SK-N-DZ (cell line): ENCODE results near the gene AKAP8.

ENCODE experiments used
- DNase-seq: peaks from one replicate; pipeline ENCODE4 v3.0.0-alpha.2; 2015; ENCODE audit warnings: low spot score

The AKAP8 gene

DNA sequence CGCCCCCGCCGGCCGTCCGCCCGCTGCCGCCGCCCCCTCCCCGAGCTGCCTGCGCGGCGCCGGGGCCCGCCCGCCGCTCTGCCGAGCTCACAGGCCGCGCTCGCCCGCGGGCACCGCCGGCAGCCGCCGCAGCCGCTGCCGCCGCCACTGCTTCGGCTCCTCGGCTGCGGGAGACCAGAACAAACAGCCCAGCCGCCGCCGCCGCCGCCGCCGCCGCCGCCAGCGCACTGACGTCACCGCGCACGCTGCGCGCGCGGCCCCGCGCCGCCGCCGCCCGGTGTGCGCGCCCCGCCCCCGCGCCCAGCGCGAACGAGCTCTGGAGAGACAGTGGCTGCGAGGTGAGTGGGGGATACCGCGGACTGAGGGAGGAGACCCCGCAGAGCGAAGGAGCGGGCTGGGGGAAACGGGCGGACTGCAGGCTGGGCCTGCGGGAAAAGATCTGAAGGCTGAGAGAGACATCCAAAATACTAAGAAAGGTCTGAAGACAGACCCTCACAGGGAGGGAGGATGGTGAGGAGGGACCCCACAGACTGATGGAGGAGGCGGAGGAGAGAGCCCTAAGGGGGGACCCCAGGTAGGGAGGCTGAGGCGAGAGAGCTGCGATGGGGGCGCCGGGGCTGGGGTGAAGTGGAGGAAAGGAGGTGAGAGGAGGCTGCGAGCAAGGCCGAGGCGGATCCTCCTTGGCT lies 47.1 kb downstream of the AKAP8 start, which contains the start of gene BRD4:
TSS of gene BRD4 (minus strand) at position 229 of the 686 bp plus-strand sequence. CDS start 59,440 bp downstream, outside the sequence.
- peak; percentile 57 for DNase-seq

DNA sequence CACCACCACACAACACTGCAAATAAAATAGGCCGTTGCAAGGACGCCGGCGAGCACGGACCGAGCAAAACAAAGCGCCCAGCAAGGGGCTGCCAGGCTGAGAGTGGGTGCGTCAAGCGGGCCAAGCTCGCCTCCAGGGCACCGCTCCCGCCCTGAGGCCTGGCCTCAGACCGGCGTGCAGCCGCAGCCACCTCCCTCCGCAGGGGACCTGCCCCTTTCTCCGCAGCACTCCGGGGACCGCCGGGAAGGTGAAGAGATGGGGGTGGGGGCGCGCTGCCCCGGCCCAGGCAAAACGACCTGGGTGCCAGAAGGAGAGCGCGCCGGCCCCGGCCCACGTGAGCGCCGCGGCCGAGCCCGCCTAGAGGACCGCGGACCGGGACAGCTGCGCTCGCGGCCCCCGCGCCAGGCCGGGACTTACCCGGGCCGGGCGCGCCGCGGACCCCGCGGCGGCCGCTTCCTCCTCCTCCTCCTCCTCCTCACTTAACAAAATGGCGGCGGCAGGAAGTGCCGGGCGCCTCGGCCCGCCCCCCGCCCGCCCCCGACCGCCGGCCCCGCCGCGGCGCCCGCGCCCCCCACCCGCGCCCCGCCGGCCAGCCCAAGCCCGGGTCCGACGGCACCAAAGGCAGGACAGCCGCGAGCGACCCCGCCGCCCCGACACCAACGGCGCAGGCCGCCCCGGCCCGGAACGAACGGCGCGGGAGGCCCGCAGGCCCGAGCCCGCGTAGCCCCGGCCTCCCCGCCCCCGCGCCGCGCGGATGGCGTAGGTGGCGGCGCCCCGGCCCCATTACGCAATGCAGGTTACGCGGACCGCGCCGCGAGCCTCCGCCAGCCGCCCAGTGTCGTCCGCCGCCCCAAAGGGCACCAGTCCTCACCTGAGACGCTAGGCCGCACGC lies 47.9 kb downstream of the AKAP8 start:
- DNase-seq, result peak; percentile 19

GRCh38 chr19:15330801-15331418 lies 48.7 kb downstream of the AKAP8 start:
- DNase-seq, result no peak

DNA sequence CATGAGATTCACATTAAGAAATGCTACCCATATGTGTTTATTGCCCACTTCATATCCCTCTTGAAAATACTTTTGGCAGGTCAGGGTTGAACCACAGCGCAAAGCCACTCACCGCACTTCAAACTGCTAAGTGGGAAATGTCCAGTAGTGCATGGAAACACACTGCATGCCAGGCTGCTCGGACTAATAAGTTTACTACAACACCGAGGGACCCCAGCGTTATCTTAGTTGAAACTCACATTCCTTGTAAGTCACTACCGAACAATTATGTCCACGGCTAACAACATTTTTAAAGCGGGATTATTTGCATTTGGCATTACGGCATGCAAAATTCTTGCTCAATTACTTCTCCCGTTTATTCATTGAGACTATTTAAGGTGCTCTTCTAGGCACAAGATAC lies 51.3 kb downstream of the AKAP8 start:
- no peak for DNase-seq

- peak; percentile 18 for DNase-seq
Observed at GRCh38 chr19:15324791-15325519, 54.6 kb downstream of the AKAP8 start.

DNA sequence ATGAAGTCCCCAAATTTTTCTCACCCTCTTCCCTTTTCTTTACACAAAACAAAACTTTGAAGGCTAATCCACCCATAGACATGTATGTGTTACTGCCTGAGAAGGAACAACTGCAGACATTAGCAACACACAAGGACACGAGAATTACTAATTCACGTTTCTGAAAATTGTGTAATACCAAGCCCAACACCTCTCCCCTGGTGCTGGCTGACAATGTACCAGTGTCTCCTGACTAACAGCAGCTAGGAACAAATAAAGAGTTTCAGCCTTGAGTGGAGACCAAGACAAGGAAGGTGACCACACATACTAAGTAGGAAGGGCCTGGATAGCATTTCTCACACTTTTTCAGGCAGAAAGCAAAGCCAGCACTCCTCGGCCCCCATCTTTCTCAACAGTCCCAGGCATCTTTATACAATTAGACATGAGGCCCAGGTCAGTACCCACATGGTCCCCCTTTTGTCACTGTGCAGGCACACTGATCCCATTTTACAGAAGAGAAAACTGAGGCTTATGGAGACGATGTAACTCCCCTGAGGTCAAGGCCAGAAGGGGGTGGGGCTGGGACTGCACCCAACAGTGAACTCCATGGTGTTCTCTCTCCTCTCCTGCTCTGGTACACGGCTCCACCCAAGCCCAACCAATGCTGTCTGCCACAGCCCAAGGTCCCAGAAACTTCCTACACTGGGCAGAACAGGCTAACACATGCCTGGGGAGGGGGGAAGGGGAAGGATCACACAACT lies 55.9 kb downstream of the AKAP8 start:
- no peak for DNase-seq

- DNase-seq, result no peak
Observed at GRCh38 chr19:15321739-15322138, 57.8 kb downstream of the AKAP8 start.

DNA sequence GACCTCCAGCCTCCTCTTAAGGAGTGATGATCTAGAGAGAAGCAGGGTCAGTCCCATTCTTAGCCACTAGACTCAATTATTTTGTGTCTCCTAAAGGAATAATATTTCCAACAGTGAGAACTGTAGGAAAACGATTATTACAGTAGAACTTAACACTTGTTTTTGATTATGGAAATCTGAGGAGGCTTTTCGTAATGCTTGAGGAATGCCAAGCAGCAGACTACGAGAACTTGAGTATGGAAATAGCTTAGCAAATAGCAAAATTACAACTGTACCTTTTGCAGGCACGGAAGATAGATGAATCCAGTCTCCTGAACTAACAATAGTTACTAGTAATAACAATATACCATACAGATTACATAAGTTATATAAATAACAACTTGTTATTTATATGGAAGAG lies 59.5 kb downstream of the AKAP8 start:
- DNase-seq, result no peak

- no peak for DNase-seq
Observed at GRCh38 chr19:15318241-15318691, 61.3 kb downstream of the AKAP8 start.

DNA sequence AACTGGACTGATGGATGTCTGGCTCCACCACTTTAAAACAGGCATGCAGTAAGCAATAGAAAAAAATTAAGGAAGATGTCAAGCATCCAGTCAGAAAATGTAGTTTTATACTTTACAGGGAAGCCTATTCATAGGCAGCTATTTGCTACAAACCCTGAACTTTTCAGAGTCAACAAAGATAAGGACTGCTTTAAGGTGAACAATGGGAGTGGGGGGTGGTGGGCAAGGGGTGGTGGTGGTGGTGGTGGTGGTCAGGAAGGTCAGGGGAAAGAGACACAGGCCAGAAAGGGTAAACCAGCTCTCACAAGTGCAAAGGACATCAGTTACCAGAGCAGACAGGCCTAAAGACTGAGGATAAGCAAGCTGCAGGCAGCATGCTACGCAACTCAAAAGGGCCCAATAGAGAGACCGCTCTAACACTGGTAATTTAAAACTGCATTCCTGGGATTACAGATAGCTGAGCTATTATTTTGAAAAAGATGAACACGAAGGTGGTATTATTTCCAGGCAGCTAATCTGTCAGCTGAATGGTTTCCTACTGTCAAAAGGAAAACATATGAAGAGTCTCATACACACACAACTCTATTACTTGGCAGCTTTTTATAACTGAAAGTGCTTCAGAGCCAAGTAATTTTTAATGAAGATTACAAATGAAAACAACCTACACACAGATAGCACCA lies 62.1 kb downstream of the AKAP8 start:
- DNase-seq, result no peak

DNA sequence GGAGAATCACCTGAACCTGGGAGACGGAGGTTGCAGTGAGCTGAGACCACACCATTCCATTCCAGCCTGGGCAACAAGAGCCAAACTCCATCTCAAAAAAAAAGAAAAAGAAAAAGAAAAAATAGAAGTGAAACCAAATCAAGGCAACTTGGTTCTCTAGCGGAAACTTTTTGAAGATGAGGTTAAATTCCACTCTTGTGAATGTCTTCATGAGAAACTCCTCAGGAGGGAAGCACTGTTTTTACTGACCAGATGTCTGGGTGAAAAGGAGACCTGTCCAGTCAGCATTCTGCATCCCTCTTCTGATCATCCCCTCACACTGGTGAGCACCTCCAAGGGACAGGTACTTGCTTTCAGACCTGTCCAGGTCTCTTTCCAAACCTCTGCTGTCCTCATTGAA lies 63.1 kb downstream of the AKAP8 start:
- DNase-seq, result no peak

- DNase-seq, result no peak
Observed at GRCh38 chr19:15315101-15315500, 64.5 kb downstream of the AKAP8 start.

GRCh38 chr19:15313649-15314279 lies 65.8 kb downstream of the AKAP8 start:
- DNase-seq, result no peak

GRCh38 chr19:15307169-15307568 lies 72.4 kb downstream of the AKAP8 start:
- DNase-seq, result no peak

DNA sequence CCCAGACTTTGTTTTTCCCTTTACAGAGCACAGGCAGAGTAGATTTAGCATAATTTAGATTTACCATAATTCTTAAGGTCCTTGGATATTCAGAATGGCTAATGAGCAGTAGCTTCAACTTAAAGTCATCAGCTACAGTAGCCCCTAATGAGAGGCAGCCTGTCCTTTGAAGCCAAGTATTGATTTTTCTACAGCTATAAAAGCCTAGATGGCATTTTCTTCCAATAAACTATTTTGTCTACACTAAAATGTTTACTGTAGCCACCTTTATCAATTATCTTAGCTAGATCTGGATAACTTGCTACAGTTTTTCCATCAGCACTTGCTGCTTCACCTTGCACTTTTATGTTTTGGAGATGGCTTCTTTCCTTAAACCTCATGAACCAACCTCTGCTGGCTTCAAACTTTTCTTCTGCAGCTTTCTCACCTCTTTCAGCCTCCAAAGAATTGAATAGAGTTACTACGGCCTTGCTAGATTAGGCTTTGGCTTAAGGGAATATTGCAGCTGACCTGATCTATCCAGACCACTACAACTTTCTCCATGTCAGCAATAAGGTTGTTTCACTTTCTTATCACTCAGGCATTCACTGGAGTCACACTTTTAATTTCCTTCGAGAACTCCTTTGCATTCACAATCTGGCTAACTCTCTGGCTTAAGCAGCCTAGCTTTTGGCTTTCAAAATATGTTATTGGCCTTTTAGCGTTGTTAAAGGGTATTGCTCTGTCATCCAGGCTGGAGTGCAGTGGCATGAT lies 73.8 kb downstream of the AKAP8 start:
- no peak for DNase-seq

DNA sequence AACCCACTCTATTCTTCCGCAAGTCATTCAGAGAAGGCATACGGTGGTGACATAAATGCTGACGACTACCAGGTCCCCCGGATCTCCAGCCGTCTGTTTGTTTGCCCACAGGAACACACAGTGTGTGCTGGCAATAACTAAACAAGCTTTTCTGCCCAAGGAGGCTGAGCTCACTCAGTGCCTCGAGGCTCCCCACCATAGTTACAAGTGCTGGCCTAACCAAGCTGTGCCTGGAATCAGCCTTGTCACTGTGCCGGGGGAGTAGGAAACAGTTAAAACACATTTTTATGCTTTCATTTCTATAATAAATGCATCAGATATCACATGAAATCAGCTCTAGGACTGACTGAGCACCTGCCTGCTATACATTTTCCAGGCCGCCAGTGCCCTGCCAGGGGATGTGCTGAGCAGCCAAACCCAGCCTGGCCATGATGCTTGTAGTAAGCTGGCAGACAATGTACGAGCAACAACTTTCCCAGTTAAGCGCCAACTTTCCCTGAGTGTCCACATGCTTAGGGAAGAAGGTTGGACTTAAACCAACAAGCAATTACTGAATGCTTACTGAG lies 75.4 kb downstream of the AKAP8 start:
- no peak for DNase-seq
